GM12865 (cell line): Measurements from ENCODE around the gene PRPF6.

Experiments
- DNase-seq: peaks from one replicate; pipeline ENCODE4 v3.0.0; 2010; ENCODE audit warnings: low read depth
- H3K4me3 ChIP-seq: 2 replicates; pipeline ENCODE4 v1.5.1; 2011; ENCODE audit warnings: mild to moderate bottlenecking, low read depth, low read length, control low read depth
- CTCF ChIP-seq: IDR thresholded peaks from 2 replicates; pipeline ENCODE4 v1.5.1; 2011; ENCODE audit warnings: low read length, control low read depth, low read depth, inconsistent platforms; ENCODE audit not compliant: insufficient read depth; ENCODE audit errors: missing control alignments

Gene PRPF6

GRCh38 chr20:64074963-64075362 lies 94.0 kb downstream of the PRPF6 start:
- DNase-seq = no peak
- no peak overlapping the region for H3K4me3 ChIP-seq
- no peak for TF ChIP-seq CTCF

- no peak overlapping the region for H3K4me3 ChIP-seq
- no peak for DNase-seq
- TF ChIP-seq CTCF = no peak
These were observed 94.6 kb downstream of the PRPF6 start for GRCh38 chr20:64075556-64075955.

GRCh38 chr20:64076061-64076997 lies 95.4 kb downstream of the PRPF6 start:
- H3K4me3 ChIP-seq = peak overlapping the region; percentile 60
- no peak for TF ChIP-seq CTCF
- no peak for DNase-seq

- peak; percentile 76 for DNase-seq
- no peak for TF ChIP-seq CTCF
- H3K4me3 ChIP-seq = peak overlapping the region; percentile 60
These were observed 96.2 kb downstream of the PRPF6 start for GRCh38 chr20:64077094-64077493.

GRCh38 chr20:64077541-64077875 lies 96.6 kb downstream of the PRPF6 start:
- no peak for TF ChIP-seq CTCF
- no peak for DNase-seq
- H3K4me3 ChIP-seq = peak overlapping the region; percentile 60

- H3K4me3 ChIP-seq = peak overlapping the region; percentile 60
- peak; percentile 81 for DNase-seq
- TF ChIP-seq CTCF = no peak
These were observed 97.1 kb downstream of the PRPF6 start for GRCh38 chr20:64077876-64078551.
